CD4-positive, alpha-beta T cell (primary cell): ENCODE results near the gene YTHDF1. TPM values are rescaled to one million over a fixed set of nuclear protein-coding genes. Genes with fewer than 3 reads are reported as not detected.

ENCODE experiments used
- ATAC-seq: fragments of 200-7000 bp; cut with Tn5 transposase; one replicate; pipeline ENCODE4 v1.10.0; 2022; ENCODE audit warnings: mild to moderate bottlenecking; ENCODE audit not compliant: poor library complexity
- CTCF ChIA-PET: fragments of 350-600 bp; sonication (Branson Sonifier 250); formaldehyde crosslinking; loops from one replicate; lab custom pipeline; 2021; ENCODE audit warnings: antibody characterized with exemption, inconsistent platforms; lab: Charles Lee
- POLR2A ChIA-PET: fragments of 350-600 bp; sonication (Branson Sonifier 250); formaldehyde crosslinking; loops from one replicate; lab custom pipeline; 2021; ENCODE audit warnings: antibody characterized with exemption, inconsistent platforms; lab: Charles Lee
- DNase-seq, 14 experiments: peaks; one replicate each; pipeline ENCODE4 v3.0.0-alpha.2; 2013 to 2020; ENCODE audit warnings: mixed read lengths in 2 of 14
- H3K27ac ChIP-seq, 2 donors: one replicate each; pipeline versions ENCODE4 v1.5.1 to v1.7.0; 2013; ENCODE audit warnings: low read length in 2 of 2, low read depth in 1 of 2, mild to moderate bottlenecking in 1 of 2
- H3K27me3 ChIP-seq, 2 experiments: 1 replicate in 1 of 2; 2 replicates in 1 of 2; pipeline versions ENCODE4 v1.6.1 to v1.7.0; 2013; ENCODE audit warnings: low read length in 2 of 2, control low read depth in 1 of 2, mild to moderate bottlenecking in 1 of 2, moderate library complexity in 1 of 2; ENCODE audit not compliant: insufficient read depth in 2 of 2, control insufficient read depth in 1 of 2
- H3K36me3 ChIP-seq: one replicate; pipeline ENCODE4 v1.6.1; 2013; ENCODE audit warnings: low read length, control low read depth; ENCODE audit not compliant: insufficient read depth
- H3K4me1 ChIP-seq: one replicate; pipeline ENCODE4 v1.6.1; 2013; ENCODE audit warnings: low read length, control low read depth; ENCODE audit not compliant: insufficient read depth
- H3K4me3 ChIP-seq: one replicate; pipeline ENCODE4 v1.5.1; 2013; ENCODE audit warnings: mild to moderate bottlenecking, low read length, moderate library complexity
- H3K9me3 ChIP-seq, 2 experiments: 1 replicate in 1 of 2; 2 replicates in 1 of 2; pipeline versions ENCODE4 v1.6.1 to v1.7.0; 2013; ENCODE audit warnings: low read length in 2 of 2, mild to moderate bottlenecking in 2 of 2, control low read depth in 1 of 2, moderate library complexity in 1 of 2; ENCODE audit not compliant: control insufficient read depth in 1 of 2, insufficient read depth in 1 of 2
- H3K27ac Mint-ChIP-seq: one replicate; pipeline ENCODE4 v1.8.0; 2020; ENCODE audit warnings: mixed read lengths
- H3K27me3 Mint-ChIP-seq: one replicate; pipeline ENCODE4 v1.8.0; 2021; ENCODE audit warnings: mixed read lengths
- H3K36me3 Mint-ChIP-seq: one replicate; pipeline ENCODE4 v1.8.0; 2021; ENCODE audit warnings: low read depth, mixed read lengths
- H3K4me1 Mint-ChIP-seq: one replicate; pipeline ENCODE4 v1.8.0; 2021; ENCODE audit warnings: low read depth, mixed read lengths
- H3K4me3 Mint-ChIP-seq: one replicate; pipeline ENCODE4 v1.8.0; 2020; ENCODE audit warnings: mild to moderate bottlenecking, mixed read lengths
- H3K9me3 Mint-ChIP-seq: one replicate; pipeline ENCODE4 v1.8.0; 2020; ENCODE audit warnings: mixed read lengths
- CTCF ChIP-seq: fragments of 200-600 bp; IDR thresholded peaks from one replicate; pipeline ENCODE4 v1.8.0; 2022; ENCODE audit warnings: antibody characterized with exemption, mild to moderate bottlenecking
- intact Hi-C, 2 experiments: fragments of 100-400 bp; cut with DNase I in 1 of 2; cut with micrococcal nuclease in 1 of 2; formaldehyde crosslinking; loops; one replicate each; pipeline versions ENCODE4 v1.15.1 to v1.9.0; 2023 to 2025; cut with DNase I, micrococcal nuclease
- total RNA-seq, 174 experiments: library from RNA in 2 of 174; stranded (reverse) in 2 of 174; gene quantifications; one replicate each; pipeline ENCODE4 v1.2.3 and lab custom pipeline; 2021 to 2026

The YTHDF1 gene
- total RNA-seq, 2 experiments from 2014 or later, result 43.7 to 44.1 TPM

GRCh38 chr20:63163171-63163570 is 52.8 kb downstream of the YTHDF1 start:
- H3K4me1 Mint-ChIP-seq, result no peaks in the 10 kb centered on the region
- Histone ChIP-seq H3K27ac (no peak overlapping the region), H3K36me3 (no peaks in the 10 kb centered on the region), H3K4me1 (no peaks in the 10 kb centered on the region), H3K27me3 (peaks cover 2 to 14% of the 10 kb centered on the region in 2 experiments), H3K4me3 (no peak overlapping the region), H3K9me3 (no peaks in the 10 kb centered on the region)
- no peaks in the 10 kb centered on the region for H3K36me3 Mint-ChIP-seq
- no peak for TF ChIP-seq CTCF
- ChIA-PET CTCF (no interaction called here), POLR2A (no interaction called here)
- H3K27me3 Mint-ChIP-seq, result peaks cover 16% of the 10 kb centered on the region
- intact Hi-C loops, result no loop called here
- DNase-seq (no peak), ATAC-seq (no peak)
- no peak overlapping the region for H3K4me3 Mint-ChIP-seq
- H3K27ac Mint-ChIP-seq, result no peak overlapping the region
- no peaks in the 10 kb centered on the region for H3K9me3 Mint-ChIP-seq

GRCh38 chr20:63162206-63162795 is 53.6 kb downstream of the YTHDF1 start:
- ChIA-PET CTCF (no interaction called here), POLR2A (no interaction called here)
- no peaks in the 10 kb centered on the region for H3K36me3 ChIP-seq
- H3K27ac ChIP-seq, result no peak overlapping the region
- no peaks in the 10 kb centered on the region for H3K36me3 Mint-ChIP-seq
- no peak for ATAC-seq
- H3K9me3 ChIP-seq, result no peaks in the 10 kb centered on the region
- peaks cover 16% of the 10 kb centered on the region for H3K27me3 Mint-ChIP-seq
- intact Hi-C loops, result no loop called here
- DNase-seq, result no peak
- H3K27ac Mint-ChIP-seq, result no peak overlapping the region
- H3K4me3 ChIP-seq, result no peak overlapping the region
- H3K4me1 Mint-ChIP-seq, result no peaks in the 10 kb centered on the region
- H3K27me3 ChIP-seq, result peaks cover 0 to 14% of the 10 kb centered on the region in 2 experiments
- TF ChIP-seq CTCF, result no peak
- H3K4me3 Mint-ChIP-seq, result no peak overlapping the region
- no peaks in the 10 kb centered on the region for H3K9me3 Mint-ChIP-seq
- H3K4me1 ChIP-seq, result no peaks in the 10 kb centered on the region

- DNase-seq (no peak), ATAC-seq (no peak)
- ChIA-PET CTCF (no interaction called here), POLR2A (no interaction called here)
- Histone ChIP-seq H3K4me1 (no peaks in the 10 kb centered on the region), H3K4me3 (no peak overlapping the region), H3K36me3 (no peaks in the 10 kb centered on the region), H3K27me3 (peaks cover 0 to 14% of the 10 kb centered on the region in 2 experiments), H3K9me3 (no peaks in the 10 kb centered on the region), H3K27ac (no peak overlapping the region)
- no peak for TF ChIP-seq CTCF
- intact Hi-C loops, result no loop called here
- Mint-ChIP-seq H3K27ac (no peak overlapping the region), H3K9me3 (no peaks in the 10 kb centered on the region), H3K4me3 (no peak overlapping the region), H3K36me3 (no peaks in the 10 kb centered on the region), H3K4me1 (no peaks in the 10 kb centered on the region), H3K27me3 (peaks cover 16% of the 10 kb centered on the region)
Observed at GRCh38 chr20:63161176-63161651, 54.7 kb downstream of the YTHDF1 start.
